Activated T-cell treated with anti-CD3 and anti-CD28 coated beads, Interleukin-2, amount 50 U/mL, for 72 hours (primary cell): ENCODE data around the gene RSPH1. TPM values are rescaled to one million over a fixed set of nuclear protein-coding genes. Genes with fewer than 3 reads are reported as not detected.

Experiments used
- ATAC-seq, 2 donors: fragments of 150-1000 bp; cut with Tn5 transposase; replicated peaks in 1 of 2; 2 replicates each; pipeline ENCODE4 v1.10.0; 2021; ENCODE audit warnings: moderate library complexity in 2 of 2, mild to moderate bottlenecking in 1 of 2
- DNase-seq, 2 donors: peaks; one replicate each; pipeline ENCODE4 v3.0.0; 2021 to 2022; ENCODE audit warnings: mixed read lengths in 1 of 2
- H3K27ac Mint-ChIP-seq: one replicate; pipeline ENCODE4 v1.8.0; 2022; ENCODE audit warnings: mild to moderate bottlenecking, moderate library complexity, mixed read lengths
- H3K27me3 Mint-ChIP-seq: one replicate; pipeline ENCODE4 v1.8.0; 2022; ENCODE audit warnings: low read depth, mixed read lengths
- H3K36me3 Mint-ChIP-seq, 2 donors: one replicate each; pipeline ENCODE4 v1.8.0; 2022; ENCODE audit warnings: mixed read lengths in 2 of 2, mild to moderate bottlenecking in 1 of 2; ENCODE audit not compliant: insufficient read depth in 2 of 2
- H3K4me1 Mint-ChIP-seq: one replicate; pipeline ENCODE4 v1.8.0; 2022; ENCODE audit warnings: low read depth, mixed read lengths
- H3K4me3 Mint-ChIP-seq, 2 donors: one replicate each; pipeline ENCODE4 v1.8.0; 2022; ENCODE audit warnings: mild to moderate bottlenecking in 2 of 2, mixed read lengths in 2 of 2, moderate library complexity in 2 of 2
- H3K9me3 Mint-ChIP-seq, 2 donors: one replicate each; pipeline ENCODE4 v1.8.0; 2022; ENCODE audit warnings: mixed read lengths in 2 of 2
- total RNA-seq, 2 donors: library from RNA; stranded (reverse); gene quantifications; one replicate each; pipeline ENCODE4 v1.2.3, GENCODE V29; 2022

The RSPH1 gene
- total RNA-seq, 2 donors from 2014 or later, result 0.19 to 0.36 TPM

DNA sequence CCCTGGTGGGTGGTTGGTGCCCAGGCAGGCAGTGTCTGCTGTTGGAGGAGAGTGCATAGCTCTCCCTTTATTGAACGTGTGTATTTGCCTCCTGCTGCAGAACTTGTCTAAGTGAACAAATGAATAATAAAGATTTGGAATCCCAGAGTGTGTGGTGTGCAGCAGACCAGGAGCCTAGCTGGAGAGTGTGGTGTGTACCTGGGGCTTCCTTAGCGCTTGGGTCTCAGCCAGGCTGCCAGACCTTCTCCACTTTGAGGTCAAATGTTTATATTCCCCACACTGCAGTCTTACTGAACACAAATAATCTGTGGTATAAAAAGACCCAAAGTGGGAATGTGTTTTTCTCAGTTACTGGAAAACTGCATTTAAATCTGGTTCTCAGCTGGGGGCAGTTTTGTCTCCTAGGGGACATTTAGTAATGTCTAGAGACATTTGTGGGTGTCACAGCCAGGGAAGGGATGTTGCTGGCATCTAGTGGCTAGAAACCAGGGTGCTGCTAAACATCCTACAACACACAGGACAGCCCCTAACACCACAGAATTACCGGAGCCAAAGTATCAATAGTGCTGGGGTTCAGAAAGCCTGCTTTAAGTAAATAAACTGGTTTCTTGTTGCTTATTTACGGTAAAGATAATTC is 41.2 kb upstream of the RSPH1 start:
- H3K27ac Mint-ChIP-seq, result no peak overlapping the region
- H3K36me3 Mint-ChIP-seq, result peaks cover 0 to 9% of the 10 kb centered on the region in 2 donors
- no peak overlapping the region for H3K4me3 Mint-ChIP-seq
- H3K4me1 Mint-ChIP-seq, result peaks cover 11% of the 10 kb centered on the region
- ATAC-seq (peak in 1 of 2 donors; percentile 66), DNase-seq (no peak)
- no peaks in the 10 kb centered on the region for H3K27me3 Mint-ChIP-seq
- no peaks in the 10 kb centered on the region for H3K9me3 Mint-ChIP-seq

DNA sequence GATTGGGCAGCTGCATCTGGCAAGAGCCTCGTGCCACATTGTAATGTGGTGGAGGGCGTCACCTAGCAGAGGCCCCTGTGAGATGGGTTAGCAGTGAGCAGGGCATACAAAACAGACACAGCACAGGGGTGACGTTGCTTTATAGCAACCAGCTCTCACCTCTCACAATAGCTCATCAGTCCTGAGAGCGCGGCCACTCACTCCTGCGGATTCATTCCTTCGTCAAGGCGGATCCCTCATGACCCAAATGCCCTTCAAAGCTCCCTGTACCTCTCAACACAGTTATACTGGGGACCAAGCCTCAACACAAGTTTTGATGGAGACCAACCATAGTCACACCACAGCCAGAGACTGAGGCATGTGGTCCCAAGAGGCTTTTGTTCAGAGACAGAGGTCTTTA is 40.6 kb upstream of the RSPH1 start:
- no peaks in the 10 kb centered on the region for H3K27me3 Mint-ChIP-seq
- H3K27ac Mint-ChIP-seq, result no peak overlapping the region
- no peak overlapping the region for H3K4me3 Mint-ChIP-seq
- DNase-seq, result no peak
- H3K36me3 Mint-ChIP-seq, result peaks cover 0 to 9% of the 10 kb centered on the region in 2 donors
- ATAC-seq, result no peak
- no peaks in the 10 kb centered on the region for H3K9me3 Mint-ChIP-seq
- peaks cover 11% of the 10 kb centered on the region for H3K4me1 Mint-ChIP-seq

DNA sequence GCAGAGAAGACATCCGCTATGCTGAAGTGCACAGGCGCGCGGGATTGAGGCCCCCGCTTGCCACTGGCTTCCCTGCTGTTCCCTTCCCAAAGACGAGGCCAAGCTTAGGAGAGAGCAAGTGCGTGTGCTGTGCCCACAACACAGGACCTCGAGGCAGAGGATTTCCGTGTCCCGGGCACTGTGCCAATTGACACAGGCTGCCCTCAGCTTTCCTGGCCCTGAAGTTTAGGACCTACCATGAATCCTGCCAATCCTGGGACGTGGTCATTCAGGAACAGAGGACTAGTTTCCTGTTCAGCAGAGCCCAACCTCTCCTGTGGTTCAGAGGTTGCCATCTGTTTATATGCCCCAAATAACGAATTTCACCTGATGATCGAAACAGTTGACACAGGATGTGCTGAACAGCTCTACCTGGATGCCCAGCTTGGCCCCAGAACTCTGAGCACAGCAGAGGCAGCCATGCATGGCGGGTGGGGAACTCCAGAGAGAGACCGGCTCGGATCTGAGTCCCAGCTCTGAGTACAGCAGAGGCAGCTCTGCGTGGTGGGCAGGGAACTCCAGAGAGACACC is 39.7 kb upstream of the RSPH1 start:
- Mint-ChIP-seq H3K4me3 (no peak overlapping the region), H3K27ac (no peak overlapping the region), H3K36me3 (peaks cover 0 to 6% of the 10 kb centered on the region in 2 donors), H3K27me3 (no peaks in the 10 kb centered on the region), H3K9me3 (no peaks in the 10 kb centered on the region), H3K4me1 (peaks cover 11% of the 10 kb centered on the region)
- ATAC-seq (no peak), DNase-seq (no peak)

DNA sequence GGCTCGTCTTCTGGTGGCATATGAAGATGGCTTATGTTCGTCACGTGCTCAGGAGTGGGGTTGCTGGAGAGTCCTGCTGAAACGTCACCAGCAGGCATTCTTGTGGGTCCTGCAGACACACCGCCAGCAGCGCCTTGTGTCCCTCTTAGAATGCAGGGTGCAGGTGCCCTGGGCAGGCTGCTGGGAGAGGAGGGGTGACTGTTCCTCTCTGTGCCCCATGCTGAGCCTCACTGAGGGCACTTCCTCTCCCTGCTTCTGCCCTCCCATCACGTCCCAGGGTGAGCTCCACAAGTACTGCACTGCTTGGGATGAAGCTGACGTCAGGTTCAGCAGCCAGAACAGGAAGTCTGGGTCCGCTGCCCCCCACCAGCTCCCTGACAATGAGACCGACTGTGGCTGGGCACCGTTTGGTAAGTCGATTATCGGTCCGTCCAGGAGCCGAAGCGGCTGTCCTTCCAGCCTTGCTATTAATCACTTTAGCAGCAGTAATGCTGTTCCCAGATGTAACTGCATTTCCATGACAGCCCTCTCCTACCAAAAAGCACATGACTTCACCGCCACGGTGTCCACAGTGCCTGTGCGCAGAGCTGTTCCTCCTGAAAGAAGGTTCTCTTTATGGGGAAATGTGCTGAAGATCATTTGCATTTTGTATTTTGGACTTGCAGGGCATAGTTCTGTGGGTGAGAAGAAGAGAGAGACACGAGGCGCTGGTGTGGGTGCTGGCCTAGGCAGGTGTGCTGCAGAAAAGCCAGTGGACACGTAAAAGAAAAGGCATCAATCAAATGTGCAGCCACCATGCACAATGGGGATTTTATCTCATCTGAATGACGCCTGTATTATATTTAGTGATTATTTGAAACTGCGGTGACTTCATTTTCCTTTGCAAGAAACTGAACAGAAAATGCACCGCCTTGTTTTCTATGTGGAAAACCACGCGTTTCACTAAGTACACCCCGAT is 38.7 kb upstream of the RSPH1 start:
- Mint-ChIP-seq H3K9me3 (no peaks in the 10 kb centered on the region), H3K4me1 (peaks cover 21% of the 10 kb centered on the region), H3K4me3 (no peak overlapping the region), H3K36me3 (peaks cover 0 to 4% of the 10 kb centered on the region in 2 donors), H3K27ac (no peak overlapping the region), H3K27me3 (no peaks in the 10 kb centered on the region)
- DNase-seq (no peak), ATAC-seq (no peak)

DNA sequence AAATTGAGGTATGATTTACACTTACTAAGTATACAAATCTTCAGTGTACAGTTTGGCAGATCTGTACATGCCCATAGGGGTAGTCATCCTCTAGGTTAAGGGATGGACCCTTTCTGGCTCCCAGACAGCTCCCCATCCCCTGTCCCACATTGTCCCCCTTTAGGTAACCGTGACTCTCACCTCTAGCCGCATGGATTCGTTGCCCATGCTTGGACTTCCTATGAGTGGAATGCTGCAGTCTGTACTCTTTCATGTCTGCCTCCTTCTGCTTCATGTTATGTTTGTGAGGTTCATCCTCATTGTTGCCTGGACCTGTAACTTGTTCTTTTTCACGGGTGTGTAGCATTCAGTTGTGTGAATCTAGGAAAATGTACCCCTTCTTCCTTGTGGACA is 37.9 kb upstream of the RSPH1 start:
- ATAC-seq (no peak), DNase-seq (no peak)
- Mint-ChIP-seq H3K36me3 (peaks cover 0 to 4% of the 10 kb centered on the region in 2 donors), H3K4me3 (no peak overlapping the region), H3K27me3 (no peaks in the 10 kb centered on the region), H3K4me1 (peaks cover 27% of the 10 kb centered on the region), H3K27ac (no peak overlapping the region), H3K9me3 (no peaks in the 10 kb centered on the region)

DNA sequence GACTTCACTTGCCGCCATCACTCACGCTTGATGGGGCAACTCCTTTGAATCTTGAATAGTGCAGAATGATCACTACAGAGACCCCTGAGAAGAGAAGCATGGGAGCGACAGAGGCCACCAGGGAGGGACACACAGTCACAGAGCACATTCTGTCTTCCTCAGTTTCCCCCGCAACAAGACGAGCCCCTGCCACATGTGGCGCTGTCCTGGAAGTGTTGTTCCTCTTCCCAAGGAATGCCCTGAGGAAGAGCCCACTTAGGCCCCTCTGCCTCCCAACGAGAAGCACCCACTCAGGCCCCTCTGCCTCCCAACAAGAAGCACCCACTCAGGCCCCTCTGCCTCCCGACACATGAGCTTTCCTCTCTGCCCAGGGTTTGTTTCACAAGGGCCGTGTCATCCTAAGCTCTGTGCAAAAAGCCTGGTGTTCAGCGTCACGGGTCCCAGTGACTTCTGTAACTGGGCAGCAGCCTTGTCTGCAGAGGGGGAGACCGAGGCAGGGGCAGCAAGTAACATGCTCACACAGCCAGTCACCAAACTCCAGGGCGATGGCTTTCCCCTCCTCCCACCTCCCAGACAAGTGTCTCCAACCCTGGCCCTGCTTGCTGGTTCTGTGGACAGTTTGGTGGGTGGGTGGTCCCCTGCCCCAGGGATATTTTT is 37.4 kb upstream of the RSPH1 start:
- Mint-ChIP-seq H3K36me3 (peaks cover 0 to 4% of the 10 kb centered on the region in 2 donors), H3K4me3 (no peak overlapping the region), H3K9me3 (no peaks in the 10 kb centered on the region), H3K27me3 (no peaks in the 10 kb centered on the region), H3K27ac (no peak overlapping the region), H3K4me1 (peaks cover 30% of the 10 kb centered on the region)
- DNase-seq (no peak), ATAC-seq (no peak)

DNA sequence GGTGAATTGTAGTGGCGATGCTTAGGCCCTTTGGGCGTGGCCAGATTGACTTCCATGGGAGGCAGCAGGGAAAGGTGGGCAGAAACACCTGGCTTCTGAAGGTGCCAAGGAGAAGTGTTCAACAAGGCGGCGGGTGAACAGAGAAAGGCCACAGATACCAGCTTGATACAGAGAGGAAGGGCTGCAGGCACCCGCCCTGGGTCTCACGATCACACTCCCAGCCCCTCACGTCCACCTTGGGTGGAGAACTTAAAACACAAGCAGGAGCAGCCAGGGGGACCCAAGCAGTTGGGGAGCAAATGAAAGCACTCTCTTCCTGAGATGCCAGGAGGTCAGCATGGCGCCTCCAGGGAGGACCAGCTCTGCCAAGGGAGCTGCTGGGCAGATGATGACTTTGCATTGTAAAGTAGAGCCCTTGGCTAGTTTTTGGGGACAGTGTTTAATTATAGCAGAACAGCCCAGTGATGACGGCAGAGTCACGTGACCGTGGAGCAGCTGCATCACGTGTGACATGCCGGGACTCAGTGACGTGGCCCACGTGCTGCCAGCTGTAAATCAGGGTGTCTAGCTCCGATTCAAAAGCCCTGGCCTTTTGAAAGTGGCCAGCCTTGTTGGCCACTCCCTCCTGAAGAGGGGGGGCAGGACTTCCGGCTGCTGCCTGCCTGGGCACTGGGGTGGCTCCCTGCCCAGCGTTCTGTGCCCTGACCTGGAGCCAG is 36.6 kb upstream of the RSPH1 start:
- H3K9me3 Mint-ChIP-seq, result no peaks in the 10 kb centered on the region
- H3K4me1 Mint-ChIP-seq, result peaks cover 38% of the 10 kb centered on the region
- no peak overlapping the region for H3K27ac Mint-ChIP-seq
- no peak for DNase-seq
- H3K36me3 Mint-ChIP-seq, result peaks cover 0 to 4% of the 10 kb centered on the region in 2 donors
- ATAC-seq, result no peak
- H3K27me3 Mint-ChIP-seq, result no peaks in the 10 kb centered on the region
- H3K4me3 Mint-ChIP-seq, result no peak overlapping the region

DNA sequence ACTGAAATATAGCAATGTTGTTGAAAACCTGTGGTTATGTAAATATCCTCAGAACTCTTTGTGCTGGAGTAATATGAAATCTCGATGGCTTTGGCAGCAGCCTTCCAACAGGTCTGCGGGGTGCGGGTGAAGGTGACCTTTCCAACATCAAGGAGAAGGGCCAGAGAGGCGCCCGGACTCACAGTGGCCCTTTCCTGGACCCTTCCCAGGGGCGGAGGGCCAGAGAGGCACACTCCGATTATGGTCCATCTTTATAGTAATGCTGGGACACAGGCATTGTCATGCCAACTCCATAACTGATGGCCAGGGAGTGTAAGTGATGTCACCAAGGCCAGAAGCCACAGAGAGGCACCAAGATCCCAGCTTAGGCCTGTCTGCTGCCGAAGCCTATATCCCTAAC is 35.7 kb upstream of the RSPH1 start:
- DNase-seq, result no peak

DNA sequence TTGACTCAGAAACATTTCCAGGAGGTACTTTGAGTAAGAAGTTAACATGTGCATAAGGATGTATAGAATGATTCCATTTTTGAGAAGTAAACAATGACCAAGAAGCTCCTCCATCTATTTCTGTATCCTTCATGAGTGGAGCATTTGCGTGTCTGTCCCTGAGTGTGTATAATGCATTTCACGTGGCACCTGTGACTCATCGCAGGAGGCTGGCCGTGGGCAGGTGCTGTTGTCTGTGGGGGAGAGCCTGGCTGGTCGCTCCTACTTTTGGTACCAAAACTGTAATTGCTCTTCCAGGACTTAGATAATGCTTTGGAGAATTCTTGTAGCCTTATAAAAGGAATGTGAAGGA is 34.1 kb upstream of the RSPH1 start:
- Mint-ChIP-seq H3K27ac (no peak overlapping the region), H3K9me3 (no peaks in the 10 kb centered on the region), H3K4me1 (peaks cover 63% of the 10 kb centered on the region), H3K4me3 (no peak overlapping the region), H3K27me3 (no peaks in the 10 kb centered on the region), H3K36me3 (peaks cover 4% of the 10 kb centered on the region in 2 donors)
- DNase-seq (no peak), ATAC-seq (no peak)

More for the DNA sequence above, 35.7 kb upstream of the RSPH1 start:
- Mint-ChIP-seq H3K4me1 (peaks cover 47% of the 10 kb centered on the region), H3K27ac (no peak overlapping the region), H3K27me3 (no peaks in the 10 kb centered on the region), H3K4me3 (no peak overlapping the region), H3K9me3 (no peaks in the 10 kb centered on the region), H3K36me3 (peaks cover 2 to 4% of the 10 kb centered on the region in 2 donors)
- ATAC-seq, result no peak

DNA sequence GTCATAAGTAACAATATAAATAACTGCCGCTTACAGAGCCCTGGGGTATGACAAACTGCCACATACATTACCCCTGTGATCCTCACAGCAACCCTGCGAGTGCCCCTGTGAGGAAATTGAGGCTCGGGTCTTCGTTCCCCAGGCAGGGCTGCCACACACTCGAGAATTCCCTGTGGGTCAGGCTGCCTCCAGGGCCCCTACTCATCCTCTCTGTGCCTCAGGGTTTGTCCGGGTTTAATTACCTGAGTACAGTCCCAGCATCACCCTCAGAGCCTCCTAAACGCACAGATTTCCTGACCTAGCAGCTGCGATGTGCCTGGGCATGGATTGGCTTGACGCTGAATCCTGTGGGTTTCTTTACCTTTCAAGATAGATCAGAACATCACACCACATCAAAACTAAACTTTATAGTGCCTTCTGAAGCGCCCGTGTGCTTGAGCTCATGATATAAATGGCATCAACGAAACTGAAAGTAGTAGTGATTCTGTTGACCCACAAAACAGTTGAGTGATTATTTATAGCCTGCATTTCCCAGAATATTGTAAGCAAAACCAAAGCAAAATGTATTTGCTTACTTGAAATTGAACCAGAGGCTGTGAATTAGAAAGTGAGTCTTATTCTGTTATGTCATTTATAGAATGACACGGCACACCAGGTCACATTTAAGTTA is 31.6 kb upstream of the RSPH1 start:
- H3K27me3 Mint-ChIP-seq, result no peaks in the 10 kb centered on the region
- H3K4me3 Mint-ChIP-seq, result peak overlapping the region; percentile 45 to 66
- peaks cover 4% of the 10 kb centered on the region in 2 donors for H3K36me3 Mint-ChIP-seq
- H3K9me3 Mint-ChIP-seq, result no peaks in the 10 kb centered on the region
- peak overlapping the region; percentile 34 for H3K27ac Mint-ChIP-seq
- DNase-seq, result peak; percentile 65 to 66
- H3K4me1 Mint-ChIP-seq, result peaks cover 65% of the 10 kb centered on the region
- ATAC-seq, result peak; percentile 84 to 87

DNA sequence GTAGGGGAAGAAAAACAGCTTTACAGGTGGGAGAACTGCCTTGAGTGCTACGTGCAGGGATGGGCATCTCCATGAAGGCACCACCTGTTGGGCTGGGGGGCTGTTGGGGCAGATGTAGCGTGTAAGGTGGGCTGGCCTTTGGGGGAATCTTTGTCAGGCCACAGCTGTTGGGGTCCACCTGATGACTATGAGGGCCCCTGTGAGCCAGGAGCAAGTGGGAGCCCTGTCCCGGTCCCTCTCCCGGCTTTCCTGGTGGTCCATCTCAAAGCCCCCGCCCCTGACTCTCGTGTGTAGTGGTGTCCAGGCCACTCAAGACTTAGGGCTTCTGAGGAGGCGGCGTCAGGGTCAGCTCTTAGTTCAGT is 31.1 kb upstream of the RSPH1 start:
- Mint-ChIP-seq H3K4me1 (peaks cover 65% of the 10 kb centered on the region), H3K27ac (peak overlapping the region; percentile 34), H3K9me3 (no peaks in the 10 kb centered on the region), H3K27me3 (no peaks in the 10 kb centered on the region), H3K4me3 (peak overlapping the region; percentile 45 to 78), H3K36me3 (peaks cover 2 to 4% of the 10 kb centered on the region in 2 donors)
- no peak for DNase-seq
- no peak for ATAC-seq

DNA sequence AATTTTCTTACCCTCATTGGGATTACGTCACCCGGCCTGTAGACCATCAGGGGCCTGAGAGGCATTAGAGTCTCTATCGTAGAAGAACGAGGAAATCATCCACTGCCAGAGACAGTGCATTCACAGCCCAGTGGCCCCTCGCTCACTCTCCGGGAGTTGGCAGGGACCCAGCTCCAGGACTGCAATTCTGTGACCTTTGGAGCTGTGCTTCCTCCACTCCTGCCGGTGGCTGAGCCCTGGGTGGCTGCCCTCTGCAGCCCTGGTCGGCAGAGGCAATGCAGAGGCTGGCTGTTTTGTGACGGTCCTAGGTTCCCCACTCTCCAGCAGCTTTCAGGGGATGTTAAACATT is 30.3 kb upstream of the RSPH1 start:
- ATAC-seq, result peak in 1 of 2 donors; percentile 0
- H3K4me3 Mint-ChIP-seq, result peak overlapping the region in 1 of 2 donors; percentile 78
- H3K4me1 Mint-ChIP-seq, result peaks cover 65% of the 10 kb centered on the region
- no peaks in the 10 kb centered on the region for H3K27me3 Mint-ChIP-seq
- no peak overlapping the region for H3K27ac Mint-ChIP-seq
- peaks cover 5 to 7% of the 10 kb centered on the region in 2 donors for H3K36me3 Mint-ChIP-seq
- no peaks in the 10 kb centered on the region for H3K9me3 Mint-ChIP-seq
- no peak for DNase-seq
